ENCODE measurements around the gene SLC7A6. TPM values are rescaled to one million over a fixed set of nuclear protein-coding genes. Genes with fewer than 3 reads are reported as not detected.

SLC7A6 gene
- total and polyA plus RNA-seq, 2 of the 8 experiments (the other 6 are each of a cell fraction or from before 2014, with no cell fraction given): 28.0 to 37.8 TPM

GRCh38 chr16:68273896-68274295 is 9.6 kb downstream of the SLC7A6 start (continued):
- TF ChIP-seq RFX5 (IDR thresholded peaks at IDR 0.05; ENCODE audit: borderline replicate concordance, low read depth, low read length) (no peak), SIRT6 (IDR thresholded peaks at IDR 0.05; ENCODE audit: low read length) (no peak)
